ENCODE results near the gene WAPL. TPM values are rescaled to one million over a fixed set of nuclear protein-coding genes. Genes with fewer than 3 reads are reported as not detected.

The WAPL gene
- total and polyA plus RNA-seq, 2 of the 4 experiments (the other 2 are of a cell fraction): 11.5 to 31.7 TPM

DNA sequence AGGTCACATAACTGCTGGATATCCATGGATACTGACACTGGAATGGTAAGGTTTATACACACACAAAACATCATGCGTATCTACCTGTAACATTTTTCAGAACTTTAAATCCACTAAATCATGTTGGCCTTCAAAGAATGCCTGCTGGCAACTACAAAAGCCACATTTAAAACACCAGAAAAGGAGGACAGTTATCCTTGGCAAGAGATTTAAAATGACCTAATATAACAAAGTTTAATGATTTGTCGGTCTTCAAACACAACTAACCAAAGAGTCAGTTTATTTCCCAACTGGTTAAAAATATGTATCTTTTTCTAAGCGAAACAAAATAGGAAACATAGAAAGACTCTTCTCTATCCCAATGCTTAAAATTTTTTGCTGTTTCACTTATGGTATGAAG lies 24.0 kb downstream of the WAPL start:
- TF ChIP-seq NFE2L2 (IDR thresholded peaks at IDR 0.05; ENCODE audit: low read depth, low read length): no peak
- TF ChIP-seq SMC3 (IDR thresholded peaks at IDR 0.05; ENCODE audit: low read depth, low read length): no peak
- TF ChIP-seq CHD1 (IDR thresholded peaks at IDR 0.05; ENCODE audit: low read depth, low read length): no peak
- TF ChIP-seq RCOR1 (IDR thresholded peaks at IDR 0.05; ENCODE audit: insufficient replicate concordance, low read length): no peak
- no peak for TF ChIP-seq MAZ (IDR thresholded peaks at IDR 0.05; ENCODE audit: borderline replicate concordance, low read depth, low read length)
- no peak for TF ChIP-seq RFX5 (IDR thresholded peaks at IDR 0.05; ENCODE audit: low read depth, low read length)
- no peak for TF ChIP-seq POLR2A (IDR thresholded peaks at IDR 0.05; ENCODE audit: low read depth, low read length)
- no peak for TF ChIP-seq RAD21 (IDR thresholded peaks at IDR 0.05; ENCODE audit: low read length)
- no peak for TF ChIP-seq FOS (IDR thresholded peaks at IDR 0.05; ENCODE audit: low read depth, low read length)
- TF ChIP-seq MAFK (IDR thresholded peaks at IDR 0.05; ENCODE audit: low read depth, low read length): no peak
- TF ChIP-seq BHLHE40 (IDR thresholded peaks at IDR 0.05; ENCODE audit: low read depth, low read length): no peak
- DNase-seq: no peak

More for the DNA sequence above, 24.0 kb downstream of the WAPL start:
- Histone ChIP-seq H2AK5ac (ENCODE audit: low read depth, low read length) (no peak overlapping the region), H3K23ac (ENCODE audit: low read depth, low read length) (no peak overlapping the region), H2BK120ac (ENCODE audit: low read depth, low read length) (no peak overlapping the region), H3K4me1 (ENCODE audit: control insufficient read depth, insufficient read depth, low read length) (peaks cover 3% of the 10 kb centered on the region), H3K4ac (ENCODE audit: low read depth, low read length) (no peak overlapping the region), H4K91ac (ENCODE audit: insufficient read depth, low read depth, low read length) (no peak overlapping the region), H3K56ac (ENCODE audit: extremely low read depth, insufficient read depth, low read length) (no peak overlapping the region), H4K8ac (ENCODE audit: low read depth in 2 of 2, low read length in 2 of 2) (no peak overlapping the region), H3K9ac (ENCODE audit: low read depth, low read length) (no peak overlapping the region), H3K27ac (ENCODE audit: insufficient read depth, low read length) (no peak overlapping the region), H3K18ac (ENCODE audit: low read depth, low read length) (no peak overlapping the region), H3K27me3 (ENCODE audit: control insufficient read depth, insufficient read depth, low read length) (no peaks in the 10 kb centered on the region), H3K4me2 (ENCODE audit: low read depth, low read length) (no peak overlapping the region), H2AK9ac (replicated peaks; ENCODE audit: low read depth, low read length, poor library complexity) (no peak overlapping the region), H3K9me1 (ENCODE audit: insufficient read depth, low read length) (peaks cover 9% of the 10 kb centered on the region), H3K36me3 (ENCODE audit: control insufficient read depth, insufficient read depth, low read length) (peaks cover 11% of the 10 kb centered on the region), H2AFZ (replicated peaks; ENCODE audit: low read length, poor library complexity) (no peak overlapping the region), H2BK5ac (ENCODE audit: low read depth, low read length, poor library complexity, severe bottlenecking) (no peak overlapping the region), H3K14ac (replicated peaks; ENCODE audit: low read depth, low read length) (no peak overlapping the region), H3K4me3 (ENCODE audit: insufficient read depth, low read depth, low read length) (no peak overlapping the region), H3K79me1 (ENCODE audit: low read depth in 1 of 2, low read length in 2 of 2) (peaks cover 22 to 40% of the 10 kb centered on the region in 2 experiments), H2BK20ac (ENCODE audit: low read depth, low read length) (no peak overlapping the region), H3K9me3 (ENCODE audit: control insufficient read depth, insufficient read depth, low read length) (no peaks in the 10 kb centered on the region), H2BK15ac (ENCODE audit: low read depth, low read length) (no peak overlapping the region), H4K5ac (ENCODE audit: low read depth, low read length) (no peak overlapping the region), H4K20me1 (ENCODE audit: insufficient read depth, low read length) (peaks cover 25% of the 10 kb centered on the region)
- CTCF ChIA-PET: no interaction called here
- POLR2A ChIA-PET (ENCODE audit: unreplicated experiment): no interaction called here
- intact Hi-C loops (cut with micrococcal nuclease) (no loop called here), dilution Hi-C loops (cut with HindIII; ENCODE audit: low sequenced_read_pairs, unreplicated experiment) (no loop called here), in situ Hi-C loops (cut with MboI; ENCODE audit: low sequenced_read_pairs) (no loop called here)
- no TSS peak for BruUV-seq (replicated peaks)
- ATAC-seq (ENCODE audit: low read depth): no peak
- WGBS, 2 experiments (ENCODE audit: extremely low coverage in 2 of 2, insufficient read length in 1 of 2): no CpG with 5 or more reads among the region's 3 CpGs

Measured in IMR-90 (cell line).